PC-3 (cell line): Measurements from ENCODE around the gene NANOS3. TPM values are rescaled to one million over a fixed set of nuclear protein-coding genes. Genes with fewer than 3 reads are reported as not detected.
A peak's percentile ranks its signal among the peaks of the same experiment; 100 is the strongest.

ENCODE experiments used
- ATAC-seq: fragments of 200-7000 bp; cut with Tn5 transposase; 2 replicates; pipeline ENCODE4 v1.9.1; 2020; ENCODE audit warnings: mild to moderate bottlenecking, moderate library complexity
- BruUV-seq: library from RNA; stranded (reverse); fragments of 400-500 nt; replicated peaks from 2 replicates; lab custom pipeline; 2021; lab: Mats Ljungman, UMichigan
- CTCF ChIA-PET: fragments of 300-600 bp; sonication (Branson Sonifier 250); formaldehyde crosslinking; loops from one replicate; lab custom pipeline; 2022; ENCODE audit warnings: antibody characterized with exemption; lab: Charles Lee
- POLR2A ChIA-PET: fragments of 300-600 bp; sonication (Branson Sonifier 250); formaldehyde crosslinking; loops from one replicate; lab custom pipeline; 2022; ENCODE audit warnings: antibody characterized with exemption; ENCODE audit not compliant: unreplicated experiment; lab: Charles Lee
- DNase-seq: peaks from one replicate; pipeline ENCODE4 v3.0.0-alpha.2; 2015
- H2AFZ ChIP-seq: fragments of 300-600 bp; sonication (generic); 2 replicates; pipeline ENCODE4 v1.6.0; 2016; ENCODE audit warnings: antibody characterized with exemption, low read length
- H3F3A ChIP-seq: fragments of 300-600 bp; sonication (generic); one replicate; pipeline ENCODE4 v1.6.0; 2017; ENCODE audit warnings: antibody characterized with exemption, low read length, control low read depth, mild to moderate bottlenecking; ENCODE audit not compliant: unreplicated experiment
- H3K27ac ChIP-seq: fragments of 300-600 bp; sonication (generic); 2 replicates; pipeline ENCODE4 v1.5.1; 2016; ENCODE audit warnings: mild to moderate bottlenecking, low read length
- H3K27me3 ChIP-seq: fragments of 300-600 bp; sonication (generic); 2 replicates; pipeline ENCODE4 v1.6.1; 2016; ENCODE audit warnings: low read length, mixed read lengths
- H3K36me3 ChIP-seq: fragments of 300-600 bp; sonication (generic); 2 replicates; pipeline ENCODE4 v1.6.1; 2016; ENCODE audit warnings: low read depth, mixed run types, low read length, mixed read lengths
- H3K4me1 ChIP-seq: fragments of 300-600 bp; sonication (generic); 2 replicates; pipeline ENCODE4 v1.5.1; 2016; ENCODE audit warnings: low read length; ENCODE audit not compliant: insufficient read depth
- H3K4me2 ChIP-seq: fragments of 300-600 bp; sonication (generic); 2 replicates; pipeline ENCODE4 v1.6.0; 2016; ENCODE audit warnings: low read length
- H3K4me3 ChIP-seq: fragments of 300-600 bp; sonication (generic); 2 replicates; pipeline ENCODE4 v1.5.1; 2016; ENCODE audit warnings: mild to moderate bottlenecking, low read length, mixed read lengths
- H3K79me2 ChIP-seq: fragments of 300-600 bp; sonication (generic); 2 replicates; pipeline ENCODE4 v1.6.1; 2017; ENCODE audit warnings: low read length, mixed read lengths
- H3K9ac ChIP-seq: fragments of 300-600 bp; sonication (generic); 2 replicates; pipeline ENCODE4 v1.6.0; 2016; ENCODE audit warnings: mild to moderate bottlenecking, low read length
- H3K9me2 ChIP-seq: fragments of 300-600 bp; sonication (generic); replicated peaks from 2 replicates; pipeline ENCODE4 v1.6.1; 2016; ENCODE audit warnings: mixed run types, low read length, mixed read lengths
- H3K9me3 ChIP-seq: fragments of 300-600 bp; sonication (generic); 2 replicates; pipeline ENCODE4 v1.6.1; 2016; ENCODE audit warnings: low read length, mixed read lengths
- H4K20me1 ChIP-seq: fragments of 300-600 bp; sonication (generic); 2 replicates; pipeline ENCODE4 v1.6.1; 2016; ENCODE audit warnings: low read length, mixed read lengths
- CTCF ChIP-seq: fragments of 300-600 bp; sonication (generic); conservative IDR thresholded peaks from 2 replicates; pipeline ENCODE4 v1.5.1; 2017; ENCODE audit warnings: antibody characterized with exemption, low read depth, mild to moderate bottlenecking, low read length
- EZH2 ChIP-seq: fragments of 300-600 bp; sonication (generic); IDR thresholded peaks from one replicate; pipeline ENCODE4 v1.6.1; 2017; ENCODE audit warnings: antibody characterized with exemption, mild to moderate bottlenecking, low read length; ENCODE audit not compliant: unreplicated experiment
- EZH2phosphoT487 ChIP-seq: fragments of 300-600 bp; sonication (generic); IDR thresholded peaks from 2 replicates; pipeline ENCODE4 v1.6.1; 2018; ENCODE audit warnings: mild to moderate bottlenecking, antibody characterized with exemption, low read length, borderline replicate concordance
- intact Hi-C: fragments of 100-400 bp; cut with micrococcal nuclease; formaldehyde crosslinking; loops from 2 replicates; pipeline ENCODE4 v1.9.0; 2023
- total RNA-seq: library from RNA; depleted of rRNA; stranded (reverse); fragments of >200 nt; gene quantifications from 2 replicates; pipeline ENCODE4 v1.2.3, GENCODE V29; 2014

The NANOS3 gene
- total RNA-seq, 1 experiment from 2014 or later = 1.7 TPM

- peaks cover 60% of the 10 kb centered on the region for H3K4me1 ChIP-seq
- peaks cover 18% of the 10 kb centered on the region for H3K36me3 ChIP-seq
- H4K20me1 ChIP-seq = peaks cover 22% of the 10 kb centered on the region
- H2AFZ ChIP-seq = no peak overlapping the region
- no peaks in the 10 kb centered on the region for H3K27me3 ChIP-seq
- TF ChIP-seq EZH2 (no peak), EZH2phosphoT487 (no peak), CTCF (no peak)
- peaks cover 14% of the 10 kb centered on the region for H3F3A ChIP-seq
- no TSS peak for BruUV-seq
- DNase-seq (no peak), ATAC-seq (no peak)
- peaks cover 59% of the 10 kb centered on the region for H3K79me2 ChIP-seq
- no peaks in the 10 kb centered on the region for H3K9me2 ChIP-seq
- POLR2A ChIA-PET = no interaction called here
- H3K27ac ChIP-seq = peak overlapping the region; percentile 88
- CTCF ChIA-PET = interaction anchor here (0.6 kb wide), 1 partner anchor 18 kb away, joined by 11 read pairs; no protein-coding TSS in a partner anchor
- peak overlapping the region; percentile 93 for H3K9ac ChIP-seq
- peak overlapping the region; percentile 82; the same call in 1 of the 2 replicates for H3K4me3 ChIP-seq
- H3K4me2 ChIP-seq = peak overlapping the region; percentile 95
- no peaks in the 10 kb centered on the region for H3K9me3 ChIP-seq
- intact Hi-C loops = no loop called here
These were observed 32.8 kb upstream of the NANOS3 start for GRCh38 chr19:13844130-13844631.

GRCh38 chr19:13846557-13847406 is 30.2 kb upstream of the NANOS3 start:
- CTCF ChIA-PET = interaction anchor here (0.5 to 1.2 kb wide), 2 partner anchors 15 to 19 kb away, joined by 8 to 9 read pairs; no protein-coding TSS in a partner anchor
- no peaks in the 10 kb centered on the region for H3K27me3 ChIP-seq
- peaks cover 6% of the 10 kb centered on the region for H4K20me1 ChIP-seq
- intact Hi-C loops = no loop called here
- H3F3A ChIP-seq = peaks cover 10% of the 10 kb centered on the region
- DNase-seq = peak; percentile 95
- H3K9me2 ChIP-seq = no peaks in the 10 kb centered on the region
- H3K4me1 ChIP-seq = peaks cover 72% of the 10 kb centered on the region
- peak overlapping the region; percentile 99 for H3K27ac ChIP-seq
- no peaks in the 10 kb centered on the region for H3K9me3 ChIP-seq
- TF ChIP-seq EZH2 (no peak), EZH2phosphoT487 (no peak), CTCF (no peak)
- BruUV-seq = no TSS peak
- H3K79me2 ChIP-seq = peaks cover 41% of the 10 kb centered on the region
- H2AFZ ChIP-seq = 0 out of 2 replicates have a peak overlapping the region, but pooled peaks have one; percentile 25
- ATAC-seq = peak; percentile 26
- H3K4me3 ChIP-seq = peak overlapping the region; percentile 64
- H3K36me3 ChIP-seq = peaks cover 4% of the 10 kb centered on the region; the same call in 1 of the 2 replicates
- H3K9ac ChIP-seq = peak overlapping the region; percentile 97
- POLR2A ChIA-PET = interaction anchor here (0.5 to 1.3 kb wide), 10 partner anchors 8 to 115 kb away, joined by 3 to 7 read pairs (median 4); partner anchors contain the start of gene ZSWIM4
- H3K4me2 ChIP-seq = peak overlapping the region; percentile 89
